HG03159 (cell line): Measurements from ENCODE around the gene CLPTM1L.
"Not testable (repeated sequence)": the region's sequence is repeated elsewhere in the genome, so short reads cannot be mapped to it uniquely, and the experiment has no call there.

ENCODE experiments used
- ATAC-seq: cut with Tn5 transposase; IDR thresholded peaks from one replicate; pipeline ENCODE4 v1.9.1; 2021; ENCODE audit warnings: mild to moderate bottlenecking, moderate library complexity; ENCODE audit not compliant: unreplicated experiment

CLPTM1L gene

DNA sequence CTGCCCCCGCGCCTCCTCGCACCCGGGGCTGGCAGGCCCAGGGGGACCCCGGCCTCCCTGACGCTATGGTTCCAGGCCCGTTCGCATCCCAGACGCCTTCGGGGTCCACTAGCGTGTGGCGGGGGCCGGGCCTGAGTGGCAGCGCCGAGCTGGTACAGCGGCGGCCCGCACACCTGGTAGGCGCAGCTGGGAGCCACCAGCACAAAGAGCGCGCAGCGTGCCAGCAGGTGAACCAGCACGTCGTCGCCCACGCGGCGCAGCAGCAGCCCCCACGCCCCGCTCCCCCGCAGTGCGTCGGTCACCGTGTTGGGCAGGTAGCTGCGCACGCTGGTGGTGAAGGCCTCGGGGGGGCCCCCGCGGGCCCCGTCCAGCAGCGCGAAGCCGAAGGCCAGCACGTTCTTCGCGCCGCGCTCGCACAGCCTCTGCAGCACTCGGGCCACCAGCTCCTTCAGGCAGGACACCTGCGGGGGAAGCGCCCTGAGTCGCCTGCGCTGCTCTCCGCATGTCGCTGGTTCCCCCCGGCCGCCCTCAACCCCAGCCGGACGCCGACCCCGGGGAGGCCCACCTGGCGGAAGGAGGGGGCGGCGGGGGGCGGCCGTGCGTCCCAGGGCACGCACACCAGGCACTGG lies 50.6 kb downstream of the CLPTM1L start:
- ATAC-seq, result no peak

GRCh38 chr5:1293416-1294205 lies 51.3 kb downstream of the CLPTM1L start:
- no peak for ATAC-seq

DNA sequence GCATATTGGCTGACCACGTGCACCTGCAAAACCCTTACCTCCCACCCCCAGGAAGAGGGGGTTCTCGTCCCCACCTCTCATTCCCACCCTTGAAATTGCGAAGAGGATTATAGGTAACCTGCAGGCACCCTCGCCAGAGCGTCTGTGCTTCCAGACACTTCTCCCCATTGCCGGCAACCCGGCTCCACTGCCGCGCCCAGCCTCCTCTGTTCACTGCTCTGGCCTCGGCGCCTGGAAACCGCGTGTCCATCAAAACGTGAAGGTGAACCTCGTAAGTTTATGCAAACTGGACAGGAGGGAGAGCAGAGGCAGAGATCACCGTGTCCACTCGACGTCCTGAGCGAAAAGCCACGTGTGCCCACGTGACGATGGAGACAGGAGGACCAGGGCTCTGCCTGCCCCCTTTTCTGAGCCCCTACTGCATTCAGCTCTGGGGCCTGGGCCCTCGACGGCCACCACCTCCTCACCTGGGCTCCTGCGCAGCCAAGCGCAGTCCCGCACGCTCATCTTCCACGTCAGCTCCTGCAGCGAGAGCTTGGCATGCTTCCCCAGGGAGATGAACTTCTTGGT lies 52.0 kb downstream of the CLPTM1L start:
- ATAC-seq, result no peak

DNA sequence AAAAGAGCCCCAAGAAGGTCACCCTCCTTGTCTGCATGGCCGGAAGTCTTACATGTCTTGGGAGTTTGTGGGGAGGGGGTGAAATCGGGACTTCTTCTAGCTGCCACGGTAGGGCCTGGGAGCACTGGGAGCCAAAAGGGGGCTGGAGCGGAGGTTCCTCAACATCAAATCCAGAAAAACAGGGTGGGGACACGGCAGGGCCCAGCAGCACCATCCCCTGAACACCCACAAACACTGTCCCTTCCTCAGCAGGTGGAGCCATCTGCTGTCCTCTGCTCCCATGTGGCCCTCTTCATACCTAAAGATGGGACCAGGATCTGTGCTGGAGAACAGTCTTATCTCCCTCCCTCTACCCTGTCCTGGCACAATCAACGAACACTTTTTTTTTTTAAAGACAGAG lies 52.8 kb downstream of the CLPTM1L start:
- no peak for ATAC-seq

DNA sequence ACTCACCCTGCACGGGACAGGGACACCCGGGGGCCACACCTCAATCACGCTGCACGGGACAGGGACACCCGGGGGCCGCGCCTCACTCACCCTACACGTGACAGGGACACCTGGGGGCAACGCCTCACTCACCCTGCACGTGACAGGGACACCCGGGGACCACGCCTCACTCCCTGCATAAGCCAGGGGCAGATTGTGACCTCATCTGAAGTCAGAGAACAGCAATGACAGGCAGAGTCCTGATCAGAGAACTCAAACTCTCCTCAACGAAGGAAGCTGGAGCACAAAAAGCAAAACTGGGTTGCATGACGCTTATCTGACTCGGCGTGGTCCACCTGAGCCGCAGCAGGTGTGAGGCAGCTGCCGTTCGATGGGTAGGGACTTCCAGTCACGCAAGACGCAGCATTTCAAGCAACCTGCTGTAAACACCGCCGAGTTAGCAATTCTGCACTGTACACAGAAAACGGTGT lies 53.3 kb downstream of the CLPTM1L start:
- ATAC-seq, result no peak

- ATAC-seq, result not testable (repeated sequence)
Measured at GRCh38 chr5:1290956-1291355, 53.9 kb downstream of the CLPTM1L start.

DNA sequence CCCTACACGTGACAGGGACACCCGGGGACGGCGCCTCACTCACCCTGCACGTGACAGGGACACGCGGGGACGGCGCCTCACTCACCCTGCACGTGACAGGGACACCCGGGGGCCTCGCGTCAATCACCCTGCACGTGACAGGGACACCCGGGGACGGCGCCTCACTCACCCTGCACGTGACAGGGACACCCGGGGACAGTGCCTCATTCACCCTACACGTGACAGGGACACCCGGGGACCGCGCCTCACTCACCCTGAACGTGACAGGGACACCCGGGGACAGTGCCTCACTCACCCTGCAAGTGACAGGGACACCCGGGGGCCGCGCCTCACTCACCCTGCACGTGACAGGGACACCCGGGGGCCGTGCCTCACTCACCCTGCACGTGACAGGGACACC lies 55.3 kb downstream of the CLPTM1L start:
- not testable (repeated sequence) for ATAC-seq

DNA sequence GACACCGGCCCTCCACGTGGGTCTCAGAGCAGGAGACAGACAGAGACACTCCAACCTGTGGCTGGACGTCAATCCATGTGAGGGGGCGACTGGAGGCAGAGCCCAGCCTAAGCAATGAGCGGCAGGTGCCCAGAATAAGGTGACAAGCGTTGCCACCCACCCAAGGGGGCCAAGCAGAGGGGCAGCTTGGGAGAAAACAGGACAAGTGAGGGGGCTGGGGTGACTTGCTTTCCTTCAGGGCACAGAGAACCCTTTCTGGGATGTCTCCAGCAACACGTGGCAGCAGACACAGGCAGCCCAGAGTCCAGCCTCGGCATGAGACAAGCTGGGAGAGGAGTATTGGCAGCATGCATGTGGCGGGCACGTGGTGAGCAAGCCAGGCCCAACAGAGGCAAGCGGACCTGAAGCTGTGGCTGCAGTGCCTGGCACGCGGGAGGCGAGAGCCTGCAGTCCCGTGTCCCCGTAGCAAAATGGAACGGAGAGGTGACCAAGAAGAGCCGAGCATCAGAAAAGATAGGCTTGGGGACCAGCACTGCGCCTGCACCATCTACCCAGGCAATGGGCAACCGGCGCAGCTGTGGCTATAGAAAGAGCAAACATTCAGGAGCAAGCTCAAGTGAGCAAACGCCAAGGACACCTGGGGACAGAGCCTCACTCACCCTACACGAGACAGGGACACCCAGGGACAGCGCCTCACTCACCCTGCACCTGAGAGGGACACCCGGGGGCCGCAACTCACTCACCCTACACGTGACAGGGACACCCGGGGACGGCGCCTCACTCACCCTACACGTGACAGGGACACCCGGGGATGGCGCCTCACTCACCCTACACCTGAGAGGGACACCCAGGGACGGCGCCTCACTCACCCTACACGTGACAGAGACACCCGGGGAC lies 56.2 kb downstream of the CLPTM1L start:
- ATAC-seq, result no peak

DNA sequence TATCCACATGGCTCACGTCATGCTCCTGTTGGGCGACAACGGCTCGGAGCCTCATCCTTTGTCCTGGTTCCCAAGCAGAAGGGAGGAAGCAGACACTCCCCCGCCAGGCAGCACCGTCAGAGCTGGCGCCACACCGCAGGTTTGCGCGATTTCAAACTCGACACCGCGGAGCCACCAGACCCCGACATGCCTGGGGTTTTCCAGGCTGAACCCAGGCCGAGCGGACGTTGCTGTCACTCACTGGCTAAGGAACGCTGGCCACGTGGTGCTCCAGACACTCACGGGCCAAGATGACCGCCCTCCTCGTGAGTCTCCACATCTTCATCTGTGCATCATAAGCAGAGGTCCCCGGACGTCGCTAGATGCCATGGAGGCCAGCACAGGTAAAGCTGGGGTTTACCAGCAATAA lies 59.0 kb downstream of the CLPTM1L start:
- no peak for ATAC-seq

- no peak for ATAC-seq
Measured at GRCh38 chr5:1285141-1285540, 59.8 kb downstream of the CLPTM1L start.

- not testable (repeated sequence) for ATAC-seq
Measured at GRCh38 chr5:1284336-1284970, 60.4 kb downstream of the CLPTM1L start.

GRCh38 chr5:1283729-1284041 lies 61.2 kb downstream of the CLPTM1L start:
- not testable (repeated sequence) for ATAC-seq

GRCh38 chr5:1282993-1283728 lies 61.7 kb downstream of the CLPTM1L start:
- ATAC-seq, result not testable (repeated sequence)

GRCh38 chr5:1282131-1282992 lies 62.5 kb downstream of the CLPTM1L start:
- ATAC-seq, result no peak

DNA sequence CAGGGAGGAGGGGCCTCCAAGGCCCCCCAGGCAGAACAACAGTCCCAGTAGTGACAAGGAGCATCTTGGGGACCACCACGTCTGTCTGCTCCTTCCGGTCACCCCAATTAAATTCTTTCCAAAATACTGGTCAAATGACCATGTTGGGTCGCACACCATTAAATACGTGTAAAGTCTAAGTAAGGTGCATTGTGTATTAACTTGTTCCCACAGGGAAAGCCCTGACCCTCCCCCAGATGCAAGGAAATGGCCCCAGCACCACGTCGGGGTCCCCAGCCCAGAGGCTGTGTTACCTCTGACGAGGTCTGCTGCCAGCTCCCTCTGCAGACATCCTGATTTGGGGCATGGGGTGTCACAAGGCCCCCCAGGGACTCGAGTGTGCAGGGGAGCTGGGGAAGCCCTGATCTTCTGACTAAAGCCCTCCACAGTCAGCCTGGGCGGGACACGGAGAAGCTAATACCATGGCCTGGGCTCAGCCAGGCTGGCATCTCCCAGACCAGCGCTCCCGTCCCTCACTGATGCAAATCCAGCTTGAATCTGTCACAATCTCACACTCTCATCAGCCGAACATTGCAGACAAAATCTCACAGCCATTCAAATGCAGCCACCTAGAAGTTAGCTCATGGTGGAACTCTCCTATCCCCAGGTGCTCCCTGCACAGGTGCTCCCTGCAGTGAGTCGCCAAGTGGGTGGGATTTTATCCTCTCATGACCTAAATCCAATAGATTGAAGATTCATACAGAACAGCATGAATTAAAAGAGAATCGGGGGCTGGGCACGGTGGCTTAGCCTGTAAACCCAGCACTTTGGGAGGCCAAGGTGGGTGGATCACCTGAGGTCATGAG lies 63.6 kb downstream of the CLPTM1L start:
- no peak for ATAC-seq

GRCh38 chr5:1280177-1281037 lies 64.5 kb downstream of the CLPTM1L start:
- ATAC-seq, result no peak

DNA sequence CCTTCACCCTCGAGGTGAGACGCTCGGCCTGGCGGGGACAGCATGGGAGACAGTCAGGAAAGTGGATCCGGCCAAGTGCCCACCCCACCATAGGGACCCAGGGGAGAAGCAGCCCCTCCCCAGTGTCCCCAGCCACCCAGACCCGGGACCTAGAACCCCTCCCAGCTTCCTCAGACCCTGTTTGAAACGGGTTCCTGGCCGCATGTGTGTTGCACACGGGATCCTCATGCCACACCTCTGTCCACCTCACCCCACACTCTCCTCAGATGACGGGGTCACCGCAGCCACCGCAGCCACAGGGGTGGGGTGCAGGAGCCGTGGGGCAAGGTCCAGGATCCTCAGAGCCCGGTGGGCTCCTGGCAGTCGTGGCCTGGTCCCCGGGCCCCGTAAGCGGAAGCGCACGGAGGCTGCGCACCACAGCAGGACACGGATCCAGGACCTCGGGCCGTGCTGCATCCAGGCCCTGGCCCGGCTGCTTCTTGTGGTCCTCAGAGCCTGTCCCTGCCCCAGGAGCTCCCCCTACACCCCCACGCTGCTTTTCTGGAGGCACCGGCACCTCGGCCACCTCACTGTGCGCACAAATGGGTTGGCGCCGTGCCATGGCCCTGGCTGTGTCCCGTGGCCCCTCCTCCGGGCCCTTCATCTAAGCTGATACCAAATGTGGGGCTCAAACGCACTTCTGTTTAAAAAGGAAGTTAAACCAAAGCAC lies 65.3 kb downstream of the CLPTM1L start:
- no peak for ATAC-seq
